ENCODE data around the gene SLC1A2. TPM values are rescaled to one million over a fixed set of nuclear protein-coding genes. Genes with fewer than 3 reads are reported as not detected.
A peak's percentile ranks its signal among the peaks of the same experiment; 100 is the strongest.

The SLC1A2 gene
- total RNA-seq, 1 experiment from 2014 or later, result not detected

DNA sequence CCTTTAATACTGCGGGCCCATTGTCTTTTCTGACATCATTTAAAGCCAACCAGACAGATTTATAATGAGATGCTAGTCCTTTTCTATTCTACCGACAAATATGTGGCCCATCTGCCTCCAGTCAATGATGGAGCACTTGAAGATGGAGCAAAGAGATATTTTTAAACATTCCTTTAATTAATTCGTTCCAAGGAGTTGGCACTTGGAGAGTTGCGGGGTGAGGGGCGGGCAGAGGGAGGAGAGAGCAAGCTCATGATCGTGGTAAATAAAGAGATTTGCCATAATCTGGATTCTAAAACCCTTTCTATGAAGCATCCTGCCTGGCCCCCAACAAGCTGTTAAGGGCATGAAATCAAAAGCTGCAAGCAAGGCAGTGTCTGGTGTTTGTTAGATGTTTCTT lies 5.0 kb downstream of the SLC1A2 start:
- DNase-seq (ENCODE audit: extremely low read depth, low read depth), result no peak

DNA sequence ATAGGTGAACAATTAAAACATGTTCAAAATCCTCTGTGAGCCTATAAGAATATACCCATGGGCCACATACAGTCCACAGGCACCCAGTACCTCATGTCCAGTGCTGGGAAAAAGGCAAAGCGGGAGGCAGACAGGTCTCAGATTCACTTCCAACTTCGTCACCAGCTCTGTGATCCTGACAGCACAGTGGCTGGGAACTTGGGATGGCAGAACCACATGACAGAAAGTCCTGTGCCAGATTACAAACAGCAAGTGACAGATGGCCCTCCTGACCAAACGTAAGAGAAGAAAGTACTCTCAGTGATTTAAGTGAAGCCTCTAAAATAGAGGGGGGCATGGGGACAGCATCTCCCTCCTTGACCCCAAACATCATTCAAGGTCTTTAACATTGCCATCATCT lies 5.8 kb downstream of the SLC1A2 start:
- no peak for DNase-seq (ENCODE audit: extremely low read depth, low read depth)

DNA sequence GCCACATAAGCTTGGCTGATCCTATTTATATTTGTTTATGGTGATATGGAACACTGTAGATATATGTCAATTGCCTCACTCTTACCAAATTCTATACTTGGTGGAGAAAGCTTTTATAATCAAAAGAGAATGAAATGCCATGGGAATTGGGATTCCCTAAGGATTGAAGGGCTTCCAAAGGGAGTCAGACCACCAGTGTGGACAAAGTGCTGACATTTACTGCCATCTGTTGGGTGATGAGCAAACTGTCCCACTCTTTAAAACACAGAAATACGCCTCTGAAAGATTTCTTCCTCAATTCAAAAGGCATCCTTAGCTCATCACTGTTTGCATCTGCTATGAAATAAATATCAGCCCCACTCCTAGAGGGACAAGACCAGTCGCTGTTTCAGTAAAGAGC lies 7.1 kb downstream of the SLC1A2 start:
- peak; percentile 8 for DNase-seq (ENCODE audit: extremely low read depth, low read depth)

DNA sequence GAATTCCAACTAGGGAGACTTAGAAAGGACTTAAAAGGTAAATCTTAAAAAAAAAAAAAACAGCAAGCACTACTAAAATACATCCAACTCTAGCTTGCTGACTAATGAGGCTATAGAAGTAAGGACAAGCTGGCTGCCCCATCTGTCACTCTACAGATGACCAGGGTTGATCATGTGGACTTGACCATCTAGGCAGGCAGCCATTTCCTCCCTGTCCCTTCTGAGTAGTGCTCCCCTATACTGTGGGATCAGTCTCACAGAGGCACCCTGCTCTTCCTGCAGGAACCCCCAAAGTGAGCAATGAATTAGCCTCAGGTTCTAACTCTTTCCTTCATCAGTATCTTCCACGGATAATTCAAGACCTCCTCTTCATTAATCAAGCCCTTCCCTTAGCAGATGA lies 12.3 kb downstream of the SLC1A2 start:
- no peak for DNase-seq (ENCODE audit: extremely low read depth, low read depth)

DNA sequence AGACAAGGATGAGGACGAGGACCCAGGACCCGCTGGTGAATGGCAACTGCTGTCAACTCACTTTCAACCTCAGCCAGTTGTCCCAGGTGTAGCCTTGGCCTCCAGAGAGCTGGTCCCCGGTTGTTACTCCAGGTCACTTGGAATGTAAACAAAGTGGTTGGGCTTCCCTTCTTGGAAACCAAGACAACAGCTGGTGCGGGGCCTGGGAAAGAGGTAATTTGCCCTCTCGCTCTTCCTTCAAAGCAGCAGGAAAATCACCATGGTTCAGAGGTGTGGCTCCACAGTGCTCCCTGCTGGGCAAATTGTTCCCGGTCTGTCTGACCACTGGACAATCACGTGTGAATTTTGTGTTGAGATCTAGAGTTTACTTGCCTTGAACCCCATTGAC lies 15.0 kb downstream of the SLC1A2 start:
- DNase-seq (ENCODE audit: extremely low read depth, low read depth), result no peak

DNA sequence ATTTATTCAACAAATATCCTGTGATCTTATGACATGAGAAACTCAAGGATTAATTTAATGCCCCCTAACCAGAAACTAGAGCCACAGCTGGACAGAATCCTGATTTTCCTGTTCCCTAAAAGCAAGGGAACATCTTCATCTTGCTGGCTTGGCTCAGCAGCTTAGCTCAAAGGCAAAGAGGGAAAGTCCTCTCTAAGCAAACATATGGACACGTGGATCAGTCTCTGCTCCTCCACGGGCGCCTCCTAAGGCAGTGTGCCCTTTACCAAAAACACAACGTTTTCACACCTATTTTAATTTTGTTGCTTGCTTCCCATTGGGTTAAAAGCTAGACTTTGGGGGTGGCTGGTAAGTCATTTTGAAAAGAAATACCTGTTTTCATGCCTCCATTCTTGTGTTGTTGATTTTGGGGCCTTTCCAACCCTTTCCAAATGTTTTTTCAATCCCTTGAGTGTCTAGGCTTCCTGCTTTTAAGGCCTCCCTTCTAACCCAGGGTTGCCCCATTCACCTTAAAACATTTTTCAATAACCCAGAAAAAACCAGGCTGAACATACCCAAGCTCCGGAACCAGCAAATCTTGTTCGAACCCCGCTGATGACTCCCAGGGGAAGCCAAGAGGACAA lies 15.5 kb downstream of the SLC1A2 start:
- DNase-seq (ENCODE audit: extremely low read depth, low read depth), result no peak

DNA sequence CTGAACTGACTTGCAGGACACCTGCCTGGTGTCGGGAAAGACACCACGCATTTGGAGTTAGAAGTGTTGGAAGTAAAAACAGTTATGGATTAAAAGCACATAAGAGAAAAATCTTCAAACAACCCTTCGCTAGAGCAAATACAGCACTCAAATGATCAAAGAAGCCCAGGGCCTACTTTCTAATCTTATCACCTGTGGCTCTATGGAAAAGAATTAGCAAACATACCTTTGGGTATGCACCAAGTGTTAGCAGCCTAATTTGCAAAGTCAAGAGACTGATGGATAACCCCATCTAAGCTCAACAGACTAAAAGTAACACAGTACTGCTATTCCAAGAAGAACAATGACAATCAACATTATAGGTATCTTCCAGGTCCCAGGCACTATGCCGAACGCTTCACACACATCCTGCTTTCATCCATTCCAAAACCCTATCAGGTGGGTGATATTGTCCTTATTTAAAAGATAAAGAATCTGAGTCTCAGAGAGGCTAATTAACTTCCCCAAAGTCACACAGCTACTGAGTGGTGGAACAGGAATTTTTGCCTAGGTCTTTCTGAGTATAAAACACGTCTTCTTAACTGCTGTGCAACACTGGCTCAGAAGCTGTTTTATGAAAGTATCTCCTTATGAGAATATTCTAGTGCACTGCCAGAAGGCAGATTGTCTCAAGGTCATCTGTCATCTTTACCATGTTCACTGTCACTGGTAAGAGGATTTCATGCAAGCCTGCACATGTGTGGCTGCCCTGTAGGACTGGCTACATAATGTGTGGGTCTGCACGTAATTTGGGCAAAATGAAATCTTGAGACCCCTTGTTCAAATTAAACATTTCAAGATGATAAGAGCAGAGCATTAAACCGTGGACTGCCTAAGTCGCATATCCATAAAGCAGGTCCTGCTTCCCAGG lies 16.4 kb downstream of the SLC1A2 start:
- DNase-seq (ENCODE audit: extremely low read depth, low read depth), result no peak

DNA sequence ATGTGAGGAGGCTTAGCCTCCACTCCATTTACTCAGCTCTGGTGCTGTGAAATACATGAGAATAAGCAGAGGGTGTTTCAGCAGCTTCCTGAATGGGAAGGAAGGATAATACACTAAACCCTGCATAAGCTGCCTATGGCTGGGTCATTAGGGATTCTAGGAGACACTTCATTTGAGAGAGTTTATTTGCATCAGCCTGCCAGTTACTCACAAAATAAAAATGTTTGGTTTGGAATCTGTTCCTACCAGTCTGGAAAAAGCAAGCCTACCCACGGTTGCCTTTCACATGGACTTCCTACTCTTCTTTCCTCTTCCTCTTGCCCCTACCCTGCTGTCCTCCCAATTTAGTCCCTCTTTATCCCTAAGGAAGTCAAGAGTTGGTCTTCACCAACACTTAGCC lies 20.5 kb downstream of the SLC1A2 start:
- no peak for DNase-seq (ENCODE audit: extremely low read depth, low read depth)

DNA sequence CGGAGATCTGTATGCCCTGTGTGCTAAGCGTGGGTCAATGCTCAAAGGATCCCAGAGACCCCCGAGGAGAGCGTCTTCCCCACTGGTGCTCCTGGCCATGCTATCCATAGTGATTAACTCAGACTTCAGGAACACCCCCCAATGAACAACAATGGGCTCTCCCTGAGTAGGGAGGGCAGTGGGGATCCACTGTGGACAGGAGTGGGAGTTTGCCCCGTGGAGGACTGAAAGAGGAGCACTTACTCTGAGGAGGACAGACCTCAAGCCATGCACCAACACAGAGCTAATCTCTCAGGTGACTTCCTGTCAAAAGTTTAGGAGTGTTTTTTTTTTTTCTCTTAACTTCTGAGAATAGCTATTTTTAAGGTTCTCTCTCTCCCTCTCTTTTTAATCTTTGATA lies 24.4 kb downstream of the SLC1A2 start:
- no peak for DNase-seq (ENCODE audit: extremely low read depth, low read depth)

DNA sequence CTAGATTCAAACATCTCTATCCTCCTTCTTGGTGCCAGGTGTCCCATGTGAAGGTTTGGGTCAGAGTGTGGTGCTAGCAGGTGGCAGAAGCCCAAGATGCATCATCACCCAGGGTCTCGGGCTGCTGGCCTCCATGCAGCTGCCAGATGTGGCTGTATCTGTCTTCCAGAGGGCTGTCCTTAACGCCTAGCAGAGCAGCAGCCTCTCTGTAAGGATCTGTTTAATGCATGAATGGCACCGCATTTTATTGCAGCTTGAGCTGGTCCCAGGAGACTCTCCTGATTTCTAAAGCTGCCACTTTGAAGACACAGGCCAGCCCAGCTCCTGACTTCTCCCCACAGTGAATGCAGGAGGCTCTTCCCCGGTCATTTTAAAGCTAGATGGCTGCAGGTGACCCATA lies 26.3 kb downstream of the SLC1A2 start:
- DNase-seq (ENCODE audit: extremely low read depth, low read depth), result no peak

DNA sequence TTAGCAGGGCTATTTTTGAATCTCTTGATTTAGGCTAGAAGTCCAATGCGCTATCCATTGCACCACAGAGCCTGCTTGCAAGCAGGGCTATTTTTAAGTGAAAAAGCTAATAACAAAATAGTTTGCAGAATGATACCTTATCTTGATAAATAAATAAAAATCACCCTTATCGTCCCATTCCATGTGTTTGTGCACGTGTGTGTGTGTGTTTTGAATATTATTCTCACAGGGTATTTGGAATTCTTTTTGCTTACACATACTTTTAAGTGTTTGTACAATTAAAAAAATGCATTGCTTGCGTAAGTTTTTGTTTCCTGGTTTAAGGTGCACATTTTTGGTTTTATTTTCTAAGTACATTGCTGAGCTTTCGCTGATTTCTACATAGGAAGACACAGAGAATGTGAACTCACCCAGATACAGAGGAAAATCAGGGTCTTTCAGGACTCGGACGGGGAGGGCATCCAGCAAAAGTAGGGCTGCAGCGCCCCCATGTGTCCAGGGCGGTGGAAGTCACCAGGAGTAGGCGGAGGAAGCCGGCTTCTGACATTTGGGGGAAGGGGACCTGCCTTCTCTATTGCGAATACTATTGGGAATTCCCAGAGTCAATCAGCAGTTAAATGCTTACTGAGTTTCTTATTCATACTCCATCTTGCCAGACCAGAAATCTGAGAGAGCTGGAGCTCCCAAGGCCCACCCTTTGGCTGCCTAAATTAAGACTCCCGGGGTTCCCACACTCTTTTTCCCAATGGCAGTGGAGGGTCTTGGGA lies 27.3 kb downstream of the SLC1A2 start:
- DNase-seq (ENCODE audit: extremely low read depth, low read depth), result peak; percentile 55

DNA sequence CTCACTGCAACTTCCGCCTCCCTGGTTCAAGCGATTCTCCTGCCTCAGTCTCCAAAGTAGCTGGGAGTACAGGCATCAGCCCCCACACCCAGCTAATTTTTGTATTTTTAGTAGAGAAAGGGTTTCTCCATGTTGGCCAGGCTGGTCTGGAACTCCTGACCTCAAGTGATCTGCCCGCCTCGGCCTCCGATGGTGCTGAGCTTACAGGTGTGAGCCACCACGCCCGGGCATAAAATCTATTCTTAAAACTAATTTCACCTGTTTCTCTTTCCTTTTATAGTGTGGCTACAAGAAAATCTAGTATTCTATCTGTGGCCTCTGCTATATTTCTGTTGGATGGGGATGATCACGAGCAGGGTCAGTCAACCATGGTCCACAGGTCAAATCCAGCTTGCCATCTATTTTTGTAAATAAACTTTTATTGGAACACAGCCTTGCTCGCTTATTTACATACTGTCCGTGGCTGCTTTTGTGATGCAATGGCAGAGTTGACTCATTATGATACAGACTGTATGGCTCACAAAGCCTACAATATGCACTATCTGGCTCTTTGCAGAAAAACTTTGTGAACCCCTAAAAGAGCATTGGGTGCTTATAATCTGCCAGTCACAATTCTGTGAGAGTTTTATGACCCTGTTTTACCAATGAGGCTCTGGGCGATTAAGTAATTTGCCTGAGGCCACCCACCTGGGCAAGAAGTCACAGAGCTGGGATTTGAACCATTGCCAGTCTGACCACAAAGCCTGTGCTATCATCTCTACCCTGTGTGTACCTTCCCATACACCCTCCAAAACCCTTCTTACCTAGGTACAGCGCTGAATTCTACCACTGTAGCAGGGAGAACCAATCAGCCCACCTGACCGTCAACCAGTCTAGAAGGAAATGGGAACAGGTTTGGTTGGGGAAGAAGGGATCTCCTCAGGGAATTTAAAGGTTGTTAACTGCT lies 28.3 kb downstream of the SLC1A2 start:
- DNase-seq (ENCODE audit: extremely low read depth, low read depth), result peak; percentile 31

DNA sequence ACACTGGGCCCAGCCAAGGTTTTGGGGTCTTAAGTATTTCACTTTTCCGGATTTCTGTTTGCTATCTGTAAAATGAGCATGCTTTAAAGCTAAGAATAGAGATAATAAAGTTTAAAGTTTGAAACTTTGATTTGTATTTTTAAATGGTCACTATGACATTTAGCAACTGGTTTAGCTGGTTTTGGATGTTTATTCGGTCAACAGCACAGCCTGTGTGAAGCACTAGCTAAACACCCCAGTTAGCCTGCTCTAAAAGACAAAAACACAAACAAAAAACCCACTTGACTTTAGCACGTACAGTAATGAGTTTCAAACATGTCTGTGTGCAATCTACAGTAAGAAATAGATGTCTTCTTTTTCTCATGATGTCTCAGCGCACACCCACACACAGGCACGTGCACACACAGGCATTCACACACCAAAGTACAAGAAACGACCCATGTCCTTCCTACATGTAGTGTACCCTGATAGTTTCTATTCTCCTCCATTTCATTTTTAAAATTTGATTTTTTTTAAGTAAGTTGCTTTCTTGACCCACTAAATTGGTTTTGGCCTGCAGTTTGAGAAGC lies 29.4 kb downstream of the SLC1A2 start:
- no peak for DNase-seq (ENCODE audit: extremely low read depth, low read depth)

DNA sequence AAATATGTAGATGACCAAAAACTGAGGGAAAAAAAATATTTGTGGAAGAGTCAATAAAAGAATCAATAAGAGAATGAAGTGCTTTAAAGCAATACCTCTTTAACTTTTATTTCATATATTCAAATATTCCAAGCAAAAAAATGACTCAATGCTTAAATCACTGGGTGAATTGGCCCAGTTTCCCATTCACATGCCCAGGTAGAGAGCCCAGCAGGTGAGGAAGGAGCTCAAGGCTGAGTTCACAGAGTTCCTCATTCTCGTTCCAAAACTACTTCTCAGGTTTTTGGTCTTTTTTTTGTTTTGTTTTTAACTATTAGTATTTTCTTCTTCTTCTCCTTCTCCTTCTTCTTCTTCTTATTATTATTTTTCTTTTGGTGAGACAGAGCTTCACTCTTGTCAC lies 30.2 kb downstream of the SLC1A2 start:
- DNase-seq (ENCODE audit: extremely low read depth, low read depth), result no peak

DNA sequence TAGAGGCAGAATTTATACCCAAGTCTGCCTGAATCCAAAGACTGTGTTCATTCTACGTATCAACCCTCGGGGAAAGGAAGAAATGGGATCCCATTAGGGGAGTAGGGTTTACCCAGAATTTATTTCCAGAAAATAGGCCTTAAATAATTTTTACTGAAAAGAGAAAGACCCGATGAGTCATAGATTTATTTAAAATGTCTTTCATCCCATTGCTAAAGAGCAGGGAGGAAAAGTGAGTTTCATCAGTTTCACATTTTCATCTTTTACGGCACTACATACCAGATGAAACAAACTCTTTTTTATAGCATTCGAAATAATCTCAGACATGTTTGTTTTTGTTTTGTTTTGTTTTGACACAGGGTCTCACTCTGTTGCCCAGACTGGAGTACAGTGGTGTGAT lies 31.3 kb downstream of the SLC1A2 start:
- no peak for DNase-seq (ENCODE audit: extremely low read depth, low read depth)

DNA sequence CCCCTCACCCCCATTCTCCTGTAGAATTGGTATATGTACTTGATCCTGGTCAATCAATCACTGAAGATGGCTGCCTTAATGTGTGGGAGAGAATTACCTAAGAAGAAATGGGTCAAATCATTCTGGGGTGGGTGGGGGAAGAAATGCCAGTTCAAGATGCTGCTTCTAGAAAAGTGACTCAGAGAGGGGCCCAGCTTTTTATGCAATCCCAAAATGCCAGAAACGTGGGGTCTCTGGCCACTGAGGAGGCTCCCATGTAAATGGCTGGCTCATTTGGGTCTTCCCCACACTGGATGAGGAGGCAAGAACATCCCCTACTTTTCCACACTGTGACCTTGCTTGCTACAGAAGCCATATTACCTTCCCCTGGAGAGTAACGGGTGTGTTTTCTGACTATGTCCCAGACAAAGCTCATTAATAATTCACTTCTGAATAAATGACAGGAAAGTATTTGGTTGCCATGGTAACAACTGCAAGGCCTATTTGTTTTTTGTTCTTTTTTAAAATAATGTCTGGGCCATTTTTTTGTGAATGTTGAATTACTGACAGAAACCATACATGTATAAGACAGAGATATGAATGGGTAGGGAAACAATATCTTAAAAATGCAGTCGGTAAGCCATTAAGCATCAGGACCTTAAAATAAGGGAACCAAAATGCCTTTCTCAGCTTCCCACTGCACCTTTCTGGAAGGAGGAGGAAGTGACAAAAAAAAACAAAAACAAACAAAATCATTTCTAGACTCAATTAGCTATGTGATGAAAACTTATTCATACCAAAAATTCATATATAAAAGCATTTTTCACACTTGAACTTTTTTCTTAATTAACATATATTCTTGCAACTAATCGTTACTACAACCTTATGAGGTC lies 32.0 kb downstream of the SLC1A2 start:
- DNase-seq (ENCODE audit: extremely low read depth, low read depth), result no peak

DNA sequence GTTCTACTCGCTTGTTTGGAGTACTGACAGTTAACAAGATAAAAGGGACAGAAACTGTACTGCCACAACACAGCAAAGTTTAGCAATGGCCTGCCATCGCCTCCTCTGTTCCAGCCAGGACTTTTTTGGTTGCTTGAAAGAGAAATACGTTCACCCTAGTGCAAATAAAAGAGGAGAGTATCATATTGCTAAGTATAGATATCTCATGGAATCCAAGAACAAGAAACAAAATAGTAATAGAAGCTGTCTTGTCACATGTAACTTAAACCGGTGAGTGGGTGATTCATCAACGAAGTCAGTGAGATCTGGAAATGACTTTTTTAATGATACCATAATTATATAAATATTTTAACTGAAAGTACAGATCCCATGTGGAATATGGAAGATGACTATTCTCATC lies 35.4 kb downstream of the SLC1A2 start:
- DNase-seq (ENCODE audit: extremely low read depth, low read depth), result no peak

DNA sequence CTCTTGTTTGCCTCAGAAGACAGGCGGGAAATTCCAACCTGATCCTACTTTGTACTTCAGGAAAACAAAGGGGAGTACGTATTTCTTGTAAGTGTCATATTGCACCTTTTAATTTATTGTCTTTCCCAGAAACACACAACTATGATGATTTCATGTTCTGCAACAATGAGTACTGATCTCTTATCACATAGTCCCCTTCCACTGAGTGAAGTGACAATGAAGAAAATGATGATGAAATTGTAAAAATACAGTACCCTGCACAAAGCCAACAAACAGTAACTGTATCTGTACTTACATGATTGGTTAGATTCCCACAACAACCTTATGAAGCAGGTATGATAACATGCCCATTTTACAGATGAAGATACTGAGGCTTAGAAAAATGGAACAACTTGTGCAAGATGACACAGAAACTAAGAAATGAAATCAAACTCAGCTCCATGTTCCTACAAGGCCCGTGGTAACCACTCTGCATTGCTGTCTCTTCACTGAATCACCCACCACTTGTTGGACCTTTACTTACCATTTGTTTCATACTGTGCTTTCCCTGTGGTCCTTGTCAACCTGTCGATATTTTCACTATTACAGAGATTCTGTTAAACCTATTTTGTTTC lies 37.5 kb downstream of the SLC1A2 start:
- no peak for DNase-seq (ENCODE audit: extremely low read depth, low read depth)

DNA sequence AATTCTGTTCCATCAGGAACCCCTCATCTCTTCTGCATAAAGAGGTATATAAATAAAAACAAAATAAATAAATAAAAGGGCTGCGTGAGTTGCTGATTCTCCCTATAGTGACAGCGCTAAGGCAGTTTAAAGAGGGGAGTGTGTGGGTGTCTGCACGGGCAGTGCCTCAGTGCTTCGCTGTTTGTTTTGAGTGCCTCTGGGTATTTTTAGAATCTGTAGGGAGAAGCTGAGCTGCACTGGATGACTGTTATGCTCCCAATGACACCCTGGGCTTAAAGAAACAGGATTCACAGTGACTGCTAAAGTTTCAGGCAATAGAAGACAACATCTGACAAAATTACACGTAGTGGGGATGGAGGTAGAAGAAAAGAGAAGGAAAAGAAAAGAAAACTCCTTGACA lies 38.8 kb downstream of the SLC1A2 start:
- DNase-seq (ENCODE audit: extremely low read depth, low read depth), result no peak
